Measurements from ENCODE around the gene SLK.

DNA sequence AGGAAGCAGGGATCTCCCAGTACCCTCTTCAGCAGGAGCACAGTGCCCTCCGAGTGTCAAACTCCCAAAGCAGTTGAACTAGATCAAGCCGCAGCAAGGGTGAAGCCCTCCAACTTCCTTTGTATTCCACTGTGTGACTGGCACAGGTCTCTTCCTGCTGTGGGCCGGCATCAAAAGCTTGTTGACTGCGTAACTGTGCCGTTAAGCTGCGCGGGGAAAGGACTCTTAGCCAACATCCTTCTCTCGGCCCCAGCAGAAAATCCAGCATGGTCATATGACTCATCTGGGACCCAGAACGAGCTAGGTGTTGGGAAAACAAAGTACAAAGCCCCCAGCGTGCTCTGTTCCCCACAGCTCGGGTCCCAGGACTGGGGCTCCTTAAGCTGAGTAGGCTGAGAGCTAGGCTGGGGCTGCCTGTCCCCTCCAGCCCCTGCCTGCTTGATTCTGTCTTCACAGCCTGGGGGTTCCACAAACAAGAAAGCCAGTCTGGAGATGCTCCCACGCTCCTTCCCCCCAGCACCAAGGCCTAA lies 66.5 kb downstream of the SLK start:
- TF ChIP-seq ETV6 (conservative IDR thresholded peaks at IDR 0.05 in 1 of 2, IDR thresholded peaks at IDR 0.05 in 1 of 2; ENCODE audit: borderline replicate concordance in 1 of 2, low read depth in 1 of 2) (no peak), RFX5 (IDR thresholded peaks at IDR 0.05; ENCODE audit: low read depth, low read length) (no peak), CEBPB (IDR thresholded peaks at IDR 0.05; ENCODE audit: borderline replicate concordance in 1 of 2, low read depth in 2 of 2, low read length in 2 of 2) (no peak), SMC3 (IDR thresholded peaks at IDR 0.05; ENCODE audit: borderline replicate concordance, low read length) (no peak), NFYA (IDR thresholded peaks at IDR 0.05; ENCODE audit: borderline replicate concordance, low read depth, low read length) (no peak), KDM1A (IDR thresholded peaks at IDR 0.05; ENCODE audit: borderline replicate concordance) (no peak)
- TF ChIP-seq, protein P1, sequence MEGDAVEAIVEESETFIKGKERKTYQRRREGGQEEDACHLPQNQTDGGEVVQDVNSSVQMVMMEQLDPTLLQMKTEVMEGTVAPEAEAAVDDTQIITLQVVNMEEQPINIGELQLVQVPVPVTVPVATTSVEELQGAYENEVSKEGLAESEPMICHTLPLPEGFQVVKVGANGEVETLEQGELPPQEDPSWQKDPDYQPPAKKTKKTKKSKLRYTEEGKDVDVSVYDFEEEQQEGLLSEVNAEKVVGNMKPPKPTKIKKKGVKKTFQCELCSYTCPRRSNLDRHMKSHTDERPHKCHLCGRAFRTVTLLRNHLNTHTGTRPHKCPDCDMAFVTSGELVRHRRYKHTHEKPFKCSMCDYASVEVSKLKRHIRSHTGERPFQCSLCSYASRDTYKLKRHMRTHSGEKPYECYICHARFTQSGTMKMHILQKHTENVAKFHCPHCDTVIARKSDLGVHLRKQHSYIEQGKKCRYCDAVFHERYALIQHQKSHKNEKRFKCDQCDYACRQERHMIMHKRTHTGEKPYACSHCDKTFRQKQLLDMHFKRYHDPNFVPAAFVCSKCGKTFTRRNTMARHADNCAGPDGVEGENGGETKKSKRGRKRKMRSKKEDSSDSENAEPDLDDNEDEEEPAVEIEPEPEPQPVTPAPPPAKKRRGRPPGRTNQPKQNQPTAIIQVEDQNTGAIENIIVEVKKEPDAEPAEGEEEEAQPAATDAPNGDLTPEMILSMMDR (IDR thresholded peaks at IDR 0.05 in 2 of 3, conservative IDR thresholded peaks at IDR 0.05 in 1 of 3; ENCODE audit: control insufficient read depth in 2 of 3, extremely low read depth in 1 of 3, insufficient read depth in 1 of 3, low read depth in 3 of 3, low read length in 3 of 3): no peak

All from GM12878 (cell line).